Muscle layer of duodenum (tissue), 2 donors: ENCODE measurements around the gene HOXB5.
A peak's percentile ranks its signal among the peaks of the same experiment; 100 is the strongest.

Source experiments
- H3K27ac ChIP-seq: one replicate; pipeline ENCODE4 v1.7.0; 2013; ENCODE audit warnings: mild to moderate bottlenecking, low read length
- H3K27me3 ChIP-seq: one replicate; pipeline ENCODE4 v1.7.0; 2013; ENCODE audit warnings: low read depth, mild to moderate bottlenecking, control low read depth, low read length
- H3K36me3 ChIP-seq, 2 donors: one replicate each; pipeline ENCODE4 v1.7.0; 2013; ENCODE audit warnings: low read length in 2 of 2, control low read depth in 1 of 2, mild to moderate bottlenecking in 1 of 2; ENCODE audit not compliant: insufficient read depth in 2 of 2, control insufficient read depth in 1 of 2
- H3K4me1 ChIP-seq, 2 donors: one replicate each; pipeline ENCODE4 v1.7.0; 2013; ENCODE audit warnings: low read length in 2 of 2, mild to moderate bottlenecking in 2 of 2, control low read depth in 1 of 2, moderate library complexity in 1 of 2; ENCODE audit not compliant: insufficient read depth in 2 of 2, control insufficient read depth in 1 of 2
- H3K4me3 ChIP-seq, 2 donors: one replicate each; pipeline ENCODE4 v1.7.0; 2013; ENCODE audit warnings: low read length in 2 of 2, low read depth in 1 of 2, mild to moderate bottlenecking in 1 of 2
- H3K9me3 ChIP-seq, 2 donors: one replicate each; pipeline ENCODE4 v1.7.0; 2013; ENCODE audit warnings: low read length in 2 of 2, control low read depth in 1 of 2, mild to moderate bottlenecking in 1 of 2; ENCODE audit not compliant: control insufficient read depth in 1 of 2
- donor health status: healthy.

Gene HOXB5

DNA sequence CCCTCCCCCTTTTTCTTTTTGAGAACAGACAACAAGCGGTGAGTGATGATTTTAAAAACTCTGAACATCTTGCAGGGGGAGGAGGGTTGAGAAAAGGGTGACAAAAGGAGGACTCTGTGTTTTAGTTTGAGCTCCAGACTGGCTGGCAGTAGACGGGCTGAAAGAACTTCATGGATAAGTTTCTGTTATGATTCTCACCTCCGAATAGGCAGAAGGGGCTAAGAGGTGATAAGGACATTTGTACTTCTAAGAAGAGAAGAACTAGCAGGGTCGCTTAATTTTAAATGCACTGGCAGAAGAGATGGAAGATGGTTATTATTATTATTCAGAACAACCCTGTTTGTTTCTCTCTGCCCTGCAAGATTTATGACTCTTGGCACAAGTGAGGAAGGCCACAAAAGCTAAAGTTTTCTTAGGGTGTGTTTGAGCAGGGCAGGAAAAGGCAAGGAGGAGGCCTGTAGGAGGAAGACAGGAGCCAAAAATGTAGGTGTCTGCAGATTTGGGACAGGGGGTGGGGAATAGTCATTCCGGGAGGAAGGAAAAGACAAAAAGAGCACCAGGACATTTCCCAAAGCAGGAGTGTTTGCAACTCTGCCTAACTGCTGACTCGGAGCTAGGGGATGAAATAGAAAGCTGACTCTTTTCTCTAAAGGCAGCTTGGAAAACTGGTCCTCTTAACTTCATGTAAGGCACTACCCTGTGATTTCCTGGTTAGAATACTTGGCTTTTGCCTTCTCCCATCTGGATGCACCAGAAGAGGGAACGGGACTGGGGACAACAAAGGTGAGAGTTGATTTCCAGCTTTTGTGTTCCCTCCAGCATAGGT lies 36.8 kb downstream of the HOXB5 start:
- peak overlapping the region; percentile 81 for H3K27ac ChIP-seq

DNA sequence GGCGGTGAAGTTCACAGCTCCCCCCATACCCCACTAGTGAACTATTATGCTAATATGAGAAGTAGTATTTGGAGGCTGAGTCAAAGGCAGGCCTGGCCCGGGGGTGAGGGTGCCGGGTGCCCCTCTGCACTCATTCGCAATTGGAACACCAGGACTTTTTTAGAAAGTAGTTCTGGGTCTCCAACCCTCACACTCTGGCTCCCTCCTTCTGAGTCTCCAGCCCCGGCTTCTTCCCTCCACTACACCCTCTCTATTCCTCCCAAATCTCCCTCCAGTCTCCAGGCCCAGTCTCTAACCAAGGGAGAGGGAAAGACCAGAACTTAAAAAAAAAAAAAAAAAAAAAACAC lies 37.4 kb downstream of the HOXB5 start:
- Histone ChIP-seq H3K27ac (peak overlapping the region; percentile 81), H3K36me3 (no peaks in the 10 kb centered on the region), H3K27me3 (peaks cover 4% of the 10 kb centered on the region), H3K9me3 (no peaks in the 10 kb centered on the region), H3K4me1 (peaks cover 16 to 68% of the 10 kb centered on the region in 2 donors), H3K4me3 (peak overlapping the region; percentile 39 to 43)

More for the DNA sequence above, 36.8 kb downstream of the HOXB5 start:
- Histone ChIP-seq H3K4me3 (peak overlapping the region; percentile 39 to 43), H3K36me3 (no peaks in the 10 kb centered on the region), H3K27me3 (peaks cover 4% of the 10 kb centered on the region), H3K4me1 (peaks cover 16 to 70% of the 10 kb centered on the region in 2 donors), H3K9me3 (no peaks in the 10 kb centered on the region)

DNA sequence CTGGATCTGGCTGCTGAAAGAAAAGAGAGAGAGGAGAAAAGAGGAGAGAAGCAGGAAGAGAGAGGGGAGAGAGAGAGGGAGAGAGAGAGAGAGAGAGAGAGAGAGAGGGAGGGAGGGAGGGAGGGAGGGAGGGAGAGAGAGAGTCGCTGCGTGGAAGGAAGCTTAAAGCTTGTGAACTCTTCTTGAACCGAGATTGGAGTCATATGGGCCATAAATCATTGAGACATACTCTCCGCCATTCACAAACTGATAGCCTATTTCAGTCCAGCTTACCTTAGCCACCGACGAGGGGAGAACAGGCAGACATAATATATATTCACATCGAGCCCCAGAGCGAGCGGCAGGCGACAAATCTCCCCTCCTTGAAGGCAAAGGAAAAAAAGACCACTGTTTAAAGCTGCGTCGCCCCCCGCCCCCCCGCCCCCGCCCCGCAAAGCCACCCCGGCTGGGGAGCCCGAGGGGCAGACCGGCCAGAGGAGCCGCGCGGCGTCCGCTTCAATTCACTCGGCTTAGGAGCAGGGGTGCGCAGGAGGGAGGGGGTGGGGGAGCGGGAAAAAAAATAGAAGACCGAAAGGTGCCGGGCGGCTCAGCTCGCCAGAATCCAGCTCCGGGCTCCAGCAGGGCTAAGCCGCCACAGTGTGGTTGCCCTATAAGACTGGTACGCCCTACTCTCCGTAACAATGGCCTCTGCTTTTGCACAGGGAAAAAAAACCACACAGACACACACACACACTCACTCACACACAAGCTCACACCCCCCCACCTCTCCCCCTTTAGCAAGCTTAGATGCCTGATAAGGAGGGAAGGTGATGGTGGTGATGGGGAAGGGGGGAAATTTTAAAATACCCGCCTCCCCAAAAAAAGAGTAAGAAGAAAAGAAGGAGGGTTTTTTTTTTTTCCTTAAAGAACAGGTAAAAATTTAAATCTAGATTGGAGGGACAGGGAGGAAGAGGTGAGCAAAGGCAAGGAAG lies 38.0 kb downstream of the HOXB5 start:
- peaks cover 4% of the 10 kb centered on the region for H3K27me3 ChIP-seq
- no peaks in the 10 kb centered on the region for H3K9me3 ChIP-seq
- peaks cover 15 to 63% of the 10 kb centered on the region in 2 donors for H3K4me1 ChIP-seq
- peak overlapping the region; percentile 88 for H3K27ac ChIP-seq
- H3K36me3 ChIP-seq = no peaks in the 10 kb centered on the region
- H3K4me3 ChIP-seq = peak overlapping the region; percentile 48 to 63

DNA sequence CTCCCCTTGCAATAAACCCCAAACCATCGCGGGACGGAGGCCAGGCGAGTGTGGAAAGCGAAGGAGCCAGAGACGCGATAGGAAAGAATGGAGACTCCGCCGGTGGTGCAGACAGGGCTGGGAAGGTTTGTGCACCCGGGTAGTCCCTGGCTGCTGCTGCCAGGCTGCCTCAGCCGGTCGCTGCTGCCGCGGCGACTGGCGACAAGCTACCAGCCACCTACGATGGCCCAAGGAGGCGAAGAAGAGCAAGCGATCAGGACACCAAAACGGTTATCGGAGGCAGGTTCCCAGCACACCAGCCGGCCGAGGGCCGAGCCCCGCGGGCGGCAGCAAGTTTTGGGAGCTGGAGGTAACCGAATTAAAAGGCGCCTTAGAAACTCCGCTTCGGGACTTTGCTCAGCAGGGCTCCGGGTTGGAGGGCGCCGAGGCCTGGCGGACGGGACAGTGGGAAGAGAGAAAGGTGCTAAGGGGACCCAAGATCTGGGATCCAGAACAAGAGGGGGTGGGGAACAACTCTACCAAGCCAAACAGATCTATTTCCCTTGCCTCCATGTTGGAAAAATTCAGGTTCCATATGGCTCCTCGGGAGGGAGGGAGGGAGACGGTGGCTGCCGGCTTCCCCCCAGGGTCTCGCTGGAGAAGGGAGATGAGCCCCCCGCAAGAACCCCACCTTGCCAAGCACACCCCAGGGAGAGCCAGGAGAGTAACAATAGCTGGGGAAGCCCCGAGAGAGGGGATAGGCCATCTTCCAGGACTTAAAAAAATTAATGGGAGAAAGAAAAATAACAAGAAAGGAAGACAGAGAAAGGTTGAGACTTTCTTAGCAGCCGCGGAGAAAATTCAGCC lies 38.9 kb downstream of the HOXB5 start:
- H3K27me3 ChIP-seq = peaks cover 4% of the 10 kb centered on the region
- H3K4me1 ChIP-seq = peaks cover 16 to 64% of the 10 kb centered on the region in 2 donors
- peak overlapping the region; percentile 88 for H3K27ac ChIP-seq

DNA sequence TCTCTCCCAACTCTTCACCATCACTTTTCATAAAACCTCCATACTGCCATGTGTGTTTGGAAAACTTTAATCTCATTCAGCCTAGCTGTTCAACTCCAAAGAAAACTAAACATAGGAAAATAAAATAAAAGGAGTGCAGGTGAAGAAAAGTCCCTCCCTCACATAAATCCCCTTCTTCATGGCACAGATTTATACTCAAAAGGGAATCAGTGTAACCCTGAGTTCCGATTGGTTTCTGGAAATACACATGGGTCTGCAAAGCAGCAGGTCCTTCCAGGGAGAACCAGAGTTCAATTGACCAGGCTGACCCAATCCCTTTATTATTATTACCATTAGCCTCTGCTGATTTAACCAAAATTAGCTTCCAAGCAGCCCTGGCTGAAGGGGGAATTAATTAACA lies 39.8 kb downstream of the HOXB5 start:
- H3K4me3 ChIP-seq = peak overlapping the region; percentile 17 to 63
- H3K27ac ChIP-seq = peak overlapping the region; percentile 88
- H3K36me3 ChIP-seq = no peaks in the 10 kb centered on the region
- H3K9me3 ChIP-seq = no peaks in the 10 kb centered on the region
- H3K27me3 ChIP-seq = peaks cover 4% of the 10 kb centered on the region
- H3K4me1 ChIP-seq = peaks cover 16 to 63% of the 10 kb centered on the region in 2 donors

More for the DNA sequence above, 38.9 kb downstream of the HOXB5 start:
- H3K9me3 ChIP-seq = no peaks in the 10 kb centered on the region
- H3K4me3 ChIP-seq = peak overlapping the region; percentile 48 to 63
- H3K36me3 ChIP-seq = no peaks in the 10 kb centered on the region

DNA sequence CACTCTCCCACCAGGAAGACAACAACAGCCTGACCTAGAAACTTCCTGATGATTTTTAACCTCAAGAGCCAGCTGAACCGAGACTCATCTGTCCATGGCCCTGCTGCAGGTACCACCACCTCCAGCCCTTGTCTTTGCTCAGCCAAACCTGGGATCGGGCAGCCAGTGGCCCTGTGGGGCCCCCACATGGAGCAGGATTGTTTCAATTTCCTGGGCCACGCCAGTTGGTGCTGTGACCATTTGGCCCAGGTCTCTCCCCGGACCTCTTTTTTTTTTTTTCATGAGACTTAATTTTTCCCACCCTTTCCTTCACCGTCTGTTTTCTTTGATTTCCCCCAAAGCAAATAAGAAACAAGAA lies 40.4 kb downstream of the HOXB5 start:
- H3K27ac ChIP-seq = peak overlapping the region; percentile 83
- H3K4me3 ChIP-seq = peak overlapping the region; percentile 17 to 63
- peaks cover 4% of the 10 kb centered on the region for H3K27me3 ChIP-seq
- H3K9me3 ChIP-seq = no peaks in the 10 kb centered on the region
- no peaks in the 10 kb centered on the region for H3K36me3 ChIP-seq
- peaks cover 16 to 64% of the 10 kb centered on the region in 2 donors for H3K4me1 ChIP-seq

DNA sequence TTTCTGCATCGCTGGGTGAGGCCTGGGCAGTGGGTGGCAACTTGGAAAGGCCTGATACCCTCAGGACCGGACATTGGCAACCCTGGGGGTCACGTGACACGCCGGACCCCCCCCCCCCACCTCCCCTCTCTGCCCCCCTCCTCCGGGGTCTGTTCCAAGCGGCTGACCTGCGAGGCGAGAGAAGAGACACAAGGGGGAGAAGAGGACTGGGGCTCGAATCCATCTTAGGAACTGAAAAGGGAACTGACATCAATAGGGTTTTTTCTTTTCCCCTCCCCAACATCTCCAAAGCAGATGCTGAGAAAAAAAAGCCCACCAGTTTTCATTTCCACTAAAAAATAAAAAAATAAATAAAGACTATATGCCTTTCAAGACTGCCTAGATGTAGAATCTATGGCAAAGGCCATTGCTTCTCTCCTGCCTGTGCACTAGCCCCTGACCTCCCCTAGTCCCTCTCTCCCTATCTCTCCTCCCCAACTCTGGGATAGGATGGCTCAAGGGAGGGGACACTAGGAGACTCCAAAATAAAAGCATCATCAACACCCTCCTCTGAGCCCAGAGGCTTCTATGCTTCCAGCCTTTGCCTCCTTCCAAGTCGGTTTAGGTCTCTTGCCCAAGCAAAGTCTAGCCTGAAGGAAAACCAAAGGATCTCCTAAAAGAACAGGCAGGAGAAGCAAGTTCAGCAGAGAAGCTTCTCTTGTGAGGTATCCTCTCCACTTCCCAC lies 41.0 kb downstream of the HOXB5 start:
- Histone ChIP-seq H3K27ac (peak overlapping the region; percentile 83), H3K4me3 (peak overlapping the region; percentile 17 to 63), H3K9me3 (no peaks in the 10 kb centered on the region), H3K4me1 (peaks cover 16 to 59% of the 10 kb centered on the region in 2 donors), H3K27me3 (peaks cover 4% of the 10 kb centered on the region), H3K36me3 (no peaks in the 10 kb centered on the region)

DNA sequence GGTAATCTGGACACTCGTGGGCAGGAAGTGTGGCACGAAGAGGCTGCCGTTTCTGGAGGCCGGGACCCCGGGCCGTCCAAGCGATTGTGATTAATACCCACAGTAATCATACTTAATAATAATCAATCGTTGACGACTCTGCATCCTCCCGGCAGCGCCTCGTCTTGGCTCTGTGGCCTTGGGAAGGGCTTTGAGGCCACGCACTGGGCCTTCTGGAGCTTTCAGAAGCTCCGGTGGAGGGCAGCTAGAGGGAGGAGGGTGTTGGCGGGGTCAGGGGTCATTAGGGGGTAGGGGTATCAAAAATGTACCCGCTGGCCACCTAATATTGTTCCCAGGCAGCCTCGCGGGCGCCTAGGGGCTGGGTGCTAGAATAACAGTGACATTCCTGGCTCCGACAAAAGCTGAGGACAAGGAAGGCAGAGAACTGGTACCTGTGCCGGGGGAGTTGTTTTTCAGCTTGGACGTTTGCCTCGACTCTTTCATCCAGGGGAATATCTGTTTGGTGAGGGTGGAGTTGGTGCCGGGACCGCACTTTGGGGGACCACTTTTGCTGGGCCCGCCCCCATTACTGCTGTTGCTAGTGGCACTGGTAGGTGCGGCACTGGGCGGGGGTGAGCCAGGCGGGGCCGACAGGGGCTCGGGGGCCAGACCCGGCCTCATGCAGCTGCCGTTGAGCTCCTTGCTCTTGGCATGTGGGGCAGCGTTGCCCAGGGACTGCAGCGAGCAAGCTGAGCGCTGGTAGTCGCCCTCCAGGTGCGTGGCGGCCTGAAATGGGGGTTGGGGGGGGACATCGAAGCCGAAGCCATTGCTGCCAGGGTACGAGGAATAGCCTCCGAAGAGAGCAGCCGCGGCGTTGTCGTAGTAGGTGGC lies 41.7 kb downstream of the HOXB5 start:
- Histone ChIP-seq H3K27ac (peak overlapping the region; percentile 63), H3K4me1 (peaks cover 11 to 56% of the 10 kb centered on the region in 2 donors), H3K9me3 (no peaks in the 10 kb centered on the region), H3K36me3 (no peaks in the 10 kb centered on the region), H3K4me3 (peak overlapping the region in 1 of 2 donors; percentile 38), H3K27me3 (peaks cover 4% of the 10 kb centered on the region)

DNA sequence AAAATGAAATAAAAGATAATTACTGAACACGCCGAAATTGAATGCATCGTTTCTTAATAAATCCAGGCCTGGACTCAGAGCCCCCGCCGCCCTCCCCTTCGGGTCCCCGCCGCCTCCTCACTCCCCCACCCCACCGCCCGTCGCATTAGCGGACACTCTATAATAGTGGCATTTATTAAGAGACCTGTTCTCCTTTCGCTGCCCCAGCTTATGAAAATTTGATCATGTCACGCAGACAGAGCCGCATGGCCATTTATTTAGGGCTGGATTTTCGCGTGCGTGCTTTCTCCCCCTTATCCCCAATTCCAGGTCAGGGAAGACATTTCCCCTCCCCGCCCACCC lies 42.4 kb downstream of the HOXB5 start:
- H3K27ac ChIP-seq = peak overlapping the region; percentile 63
- H3K9me3 ChIP-seq = no peaks in the 10 kb centered on the region
- H3K36me3 ChIP-seq = no peaks in the 10 kb centered on the region
- peaks cover 4% of the 10 kb centered on the region for H3K27me3 ChIP-seq
- no peak overlapping the region for H3K4me3 ChIP-seq
- peaks cover 8 to 56% of the 10 kb centered on the region in 2 donors for H3K4me1 ChIP-seq
